Ovary (tissue), 3 donors: Measurements from ENCODE around the gene GALNTL6.

ENCODE experiments used
- POLR2A ChIP-seq: fragments of 450-650 bp; IDR thresholded peaks from one replicate; pipeline ENCODE4 v1.6.1; 2017; ENCODE audit warnings: antibody characterized with exemption, mild to moderate bottlenecking, moderate library complexity
- TF ChIP-seq, protein P1 (sequence below), 3 donors: fragments of 450-650 bp in 2 of 3; fragments of 200-600 bp in 1 of 3; IDR thresholded peaks; one replicate each; pipeline versions ENCODE4 v1.5.1 to v1.8.0; 2016 to 2022; ENCODE audit warnings: antibody characterized with exemption in 3 of 3, mild to moderate bottlenecking in 1 of 3
- donor health status: DM: no; HTN: no; CAD: no.

GRCh38 chr4:171993247-171993646, 180.0 kb downstream of the GALNTL6 start:
- TF ChIP-seq, protein P1, sequence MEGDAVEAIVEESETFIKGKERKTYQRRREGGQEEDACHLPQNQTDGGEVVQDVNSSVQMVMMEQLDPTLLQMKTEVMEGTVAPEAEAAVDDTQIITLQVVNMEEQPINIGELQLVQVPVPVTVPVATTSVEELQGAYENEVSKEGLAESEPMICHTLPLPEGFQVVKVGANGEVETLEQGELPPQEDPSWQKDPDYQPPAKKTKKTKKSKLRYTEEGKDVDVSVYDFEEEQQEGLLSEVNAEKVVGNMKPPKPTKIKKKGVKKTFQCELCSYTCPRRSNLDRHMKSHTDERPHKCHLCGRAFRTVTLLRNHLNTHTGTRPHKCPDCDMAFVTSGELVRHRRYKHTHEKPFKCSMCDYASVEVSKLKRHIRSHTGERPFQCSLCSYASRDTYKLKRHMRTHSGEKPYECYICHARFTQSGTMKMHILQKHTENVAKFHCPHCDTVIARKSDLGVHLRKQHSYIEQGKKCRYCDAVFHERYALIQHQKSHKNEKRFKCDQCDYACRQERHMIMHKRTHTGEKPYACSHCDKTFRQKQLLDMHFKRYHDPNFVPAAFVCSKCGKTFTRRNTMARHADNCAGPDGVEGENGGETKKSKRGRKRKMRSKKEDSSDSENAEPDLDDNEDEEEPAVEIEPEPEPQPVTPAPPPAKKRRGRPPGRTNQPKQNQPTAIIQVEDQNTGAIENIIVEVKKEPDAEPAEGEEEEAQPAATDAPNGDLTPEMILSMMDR (IDR thresholded peaks at IDR 0.05): no peak
- TF ChIP-seq POLR2A: no peak
